Gastrocnemius medialis (tissue), 4 donors: Measurements from ENCODE around the gene ALKBH1. TPM values are rescaled to one million over a fixed set of nuclear protein-coding genes. Genes with fewer than 3 reads are reported as not detected.

ENCODE experiments used
- ATAC-seq, 2 donors: fragments of 150-250 bp; one replicate each; pipeline ENCODE4 v1.9.1; 2016
- DNase-seq, 2 donors: peaks; one replicate each; pipeline ENCODE4 v3.0.0-alpha.2; 2019
- H3K27ac ChIP-seq, 4 donors: fragments of 200-600 bp; sonication (generic); 1 replicate in 1 of 4; 2 replicates in 3 of 4; pipeline ENCODE4 v1.5.1; 2016 to 2018; ENCODE audit warnings: mild to moderate bottlenecking in 2 of 4, moderate library complexity in 1 of 4
- H3K27me3 ChIP-seq, 3 donors: fragments of 200-600 bp; sonication (generic) in 2 of 3; 1 replicate in 1 of 3; 2 replicates in 2 of 3; pipeline versions ENCODE4 v1.5.1 to v1.6.0; 2016 to 2019; ENCODE audit warnings: mild to moderate bottlenecking in 1 of 3, moderate library complexity in 1 of 3
- H3K36me3 ChIP-seq, 2 donors: fragments of 200-600 bp; sonication (generic) in 1 of 2; one replicate each; pipeline ENCODE4 v1.5.1; 2017 to 2018
- H3K4me1 ChIP-seq, 2 donors: fragments of 200-600 bp; sonication (generic) in 1 of 2; one replicate each; pipeline ENCODE4 v1.5.1; 2016 to 2017; ENCODE audit warnings: mild to moderate bottlenecking in 2 of 2
- H3K4me3 ChIP-seq, 4 donors: fragments of 200-600 bp; sonication (generic) in 3 of 4; 1 replicate in 1 of 4; 2 replicates in 3 of 4; pipeline ENCODE4 v1.5.1; 2016 to 2019; ENCODE audit warnings: mild to moderate bottlenecking in 2 of 4
- H3K9me3 ChIP-seq, 3 donors: fragments of 200-600 bp; sonication (generic) in 2 of 3; 1 replicate in 1 of 3; 2 replicates in 2 of 3; pipeline ENCODE4 v1.5.1; 2016 to 2019
- CTCF ChIP-seq, 5 experiments: fragments of 450-650 bp in 3 of 5; fragments of 200-600 bp in 2 of 5; sonication (generic) in 2 of 5; IDR thresholded peaks in 4 of 5; conservative IDR thresholded peaks in 1 of 5; 1 replicate in 4 of 5; 2 replicates in 1 of 5; pipeline ENCODE4 v1.5.1; 2016 to 2019; ENCODE audit warnings: antibody characterized with exemption in 5 of 5, mild to moderate bottlenecking in 3 of 5, moderate library complexity in 3 of 5
- POLR2A ChIP-seq, 2 donors: fragments of 450-650 bp; IDR thresholded peaks; one replicate each; pipeline ENCODE4 v1.6.1; 2017; ENCODE audit warnings: antibody characterized with exemption in 2 of 2, mild to moderate bottlenecking in 2 of 2, moderate library complexity in 2 of 2
- in situ Hi-C, 4 donors: fragments of 200-750 bp; cut with MboI; loops; one replicate each; pipeline versions ENCODE4 v1.15.0 to v1.8.0; 2017; ENCODE audit warnings: low sequenced_read_pairs in 4 of 4
- intact Hi-C: fragments of 100-400 bp; cut with DNase I; formaldehyde crosslinking; loops from one replicate; pipeline ENCODE4 v1.15.1; 2023; ENCODE audit warnings: low total_unique reads
- total RNA-seq, 4 donors: library from RNA; depleted of rRNA; stranded (reverse); fragments of >200 nt; gene quantifications; one replicate each; pipeline versions ENCODE4 v1.1.0 to v1.2.3, GENCODE V29; 2016

Gene ALKBH1
- total RNA-seq, 4 donors from 2014 or later = 12.2 to 16.2 (median 13.6) TPM

- no peaks in the 10 kb centered on the region for H3K9me3 ChIP-seq
- no peak overlapping the region for H3K4me3 ChIP-seq
- H3K27me3 ChIP-seq = no peaks in the 10 kb centered on the region
- H3K27ac ChIP-seq = no peak overlapping the region
- intact Hi-C loops = no loop called here
- DNase-seq = no peak
- H3K36me3 ChIP-seq = peaks cover 0 to 45% of the 10 kb centered on the region in 2 donors
- ATAC-seq = no peak
- TF ChIP-seq CTCF (IDR thresholded peaks at IDR 0.05 in 4 of 5, conservative IDR thresholded peaks at IDR 0.05 in 1 of 5) (no peak), POLR2A (IDR thresholded peaks at IDR 0.05) (no peak)
- peaks cover 34% of the 10 kb centered on the region in 2 donors for H3K4me1 ChIP-seq
- in situ Hi-C loops = loop anchor here in 3 of 4 donors (25.0 kb wide), 1 partner anchor 248 kb away; the partner anchor contains the start of genes AHSA1 (in 3 of the 3) and VIPAS39 (in 3 of the 3)
Observed at GRCh38 chr14:77710364-77710763, 2.5 kb upstream of the ALKBH1 start.

DNA sequence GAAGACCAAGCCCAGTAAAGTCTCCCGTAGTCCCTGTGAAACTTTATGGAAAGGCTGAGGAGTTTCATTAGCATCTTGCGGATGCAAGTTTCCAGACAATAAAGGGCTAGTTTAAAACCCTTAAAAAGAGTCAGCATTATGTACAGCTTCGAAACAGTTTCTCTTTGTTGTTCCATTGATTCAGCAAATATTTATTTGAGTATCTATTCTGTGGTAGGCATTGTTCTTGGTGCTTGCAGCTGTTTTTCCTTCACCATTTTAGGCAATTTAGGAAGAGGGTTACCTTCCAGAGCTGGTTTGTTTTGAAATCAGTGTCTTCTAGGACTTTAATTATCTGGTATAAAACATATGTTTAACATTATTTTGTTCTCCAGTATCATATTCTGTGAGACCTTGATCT lies 1.6 kb upstream of the ALKBH1 start:
- peak overlapping the region in 2 of 4 donors; percentile 90 to 97 for H3K4me3 ChIP-seq
- no peaks in the 10 kb centered on the region for H3K27me3 ChIP-seq
- intact Hi-C loops = loop anchor here (2.0 to 10.0 kb wide), 3 partner anchors 55 to 395 kb away; partner anchors contain the start of gene SPTLC2
- ATAC-seq = no peak
- H3K9me3 ChIP-seq = no peaks in the 10 kb centered on the region
- DNase-seq = no peak
- TF ChIP-seq POLR2A (IDR thresholded peaks at IDR 0.05) = no peak
- TF ChIP-seq CTCF (IDR thresholded peaks at IDR 0.05 in 4 of 5, conservative IDR thresholded peaks at IDR 0.05 in 1 of 5) = no peak
- peaks cover 34% of the 10 kb centered on the region in 2 donors for H3K4me1 ChIP-seq
- H3K36me3 ChIP-seq = peaks cover 0 to 38% of the 10 kb centered on the region in 2 donors
- in situ Hi-C loops = loop anchor here (10.0 to 25.0 kb wide), 2 partner anchors 247 to 255 kb away; partner anchors contain the start of genes AHSA1 (in 4 of the 4) and VIPAS39 (in 4 of the 4)
- no peak overlapping the region for H3K27ac ChIP-seq

- Histone ChIP-seq H3K9me3 (no peaks in the 10 kb centered on the region), H3K27me3 (no peaks in the 10 kb centered on the region), H3K27ac (peak overlapping the region in 3 of 4 donors; percentile 74 to 87 (median 83)), H3K4me1 (peaks cover 34% of the 10 kb centered on the region in 2 donors), H3K4me3 (peak overlapping the region; percentile 81 to 97 (median 92)), H3K36me3 (peaks cover 0 to 38% of the 10 kb centered on the region in 2 donors)
- TF ChIP-seq CTCF (IDR thresholded peaks at IDR 0.05 in 4 of 5, conservative IDR thresholded peaks at IDR 0.05 in 1 of 5) (no peak), POLR2A (IDR thresholded peaks at IDR 0.05) (no peak)
- no peak for ATAC-seq
- in situ Hi-C loops = loop anchor here (10.0 to 25.0 kb wide), 2 partner anchors 246 to 254 kb away; partner anchors contain the start of genes AHSA1 (in 4 of the 4) and VIPAS39 (in 4 of the 4)
- no peak for DNase-seq
- intact Hi-C loops = loop anchor here (1.0 to 10.0 kb wide), 5 partner anchors 53 to 394 kb away; partner anchors contain the start of genes ADCK1, SNW1 and SPTLC2
Observed at GRCh38 chr14:77708749-77709148, 926 bp upstream of the ALKBH1 start.

- DNase-seq (peak in 1 of 2 donors; percentile 30), ATAC-seq (peak; percentile 74 to 76)
- no peaks in the 10 kb centered on the region for H3K27me3 ChIP-seq
- H3K4me1 ChIP-seq = peaks cover 31 to 34% of the 10 kb centered on the region in 2 donors
- peak overlapping the region; percentile 81 to 97 (median 92) for H3K4me3 ChIP-seq
- intact Hi-C loops (loop anchor here (2.0 to 10.0 kb wide), 2 partner anchors 249 to 393 kb away; partner anchors contain the start of gene AHSA1), in situ Hi-C loops (loop anchor here (10.0 to 25.0 kb wide), 2 partner anchors 245 to 253 kb away; partner anchors contain the start of genes AHSA1 (in 4 of the 4) and VIPAS39 (in 4 of the 4))
- no peak for TF ChIP-seq POLR2A (IDR thresholded peaks at IDR 0.05)
- peak in 4 of 5 experiments; percentile 19 to 49 (median 32) for TF ChIP-seq CTCF (IDR thresholded peaks at IDR 0.05 in 4 of 5, conservative IDR thresholded peaks at IDR 0.05 in 1 of 5)
- no peaks in the 10 kb centered on the region for H3K9me3 ChIP-seq
- H3K36me3 ChIP-seq = peaks cover 0 to 40% of the 10 kb centered on the region in 2 donors
- H3K27ac ChIP-seq = peak overlapping the region; percentile 74 to 87 (median 80)
Observed at GRCh38 chr14:77707355-77707723, 484 bp downstream of the ALKBH1 start.
